Left lung (tissue), 10 donors: ENCODE measurements around the gene DUSP11. TPM values are rescaled to one million over a fixed set of nuclear protein-coding genes. Genes with fewer than 3 reads are reported as not detected.
"Not testable (repeated sequence)": the region's sequence is repeated elsewhere in the genome, so short reads cannot be mapped to it uniquely, and the experiment has no call there.

ENCODE experiments used
- ATAC-seq: fragments of 200-7000 bp; cut with Tn5 transposase; one replicate; pipeline ENCODE4 v1.9.1; 2020; ENCODE audit warnings: moderate library complexity
- DNase-seq, 4 donors: peaks; one replicate each; pipeline ENCODE4 v3.0.0-alpha.2; 2013 to 2020
- H3K27ac ChIP-seq, 2 donors: fragments of 200-600 bp; sonication (generic) in 1 of 2; one replicate each; pipeline versions ENCODE4 v1.5.0 to v1.8.0; 2020 to 2021
- H3K27me3 ChIP-seq, 2 donors: fragments of 200-600 bp; sonication (generic) in 1 of 2; one replicate each; pipeline versions ENCODE4 v1.5.0 to v1.8.0; 2020 to 2021
- H3K36me3 ChIP-seq, 2 donors: fragments of 200-600 bp; sonication (generic) in 1 of 2; one replicate each; pipeline versions ENCODE4 v1.5.0 to v1.8.0; 2020 to 2021
- H3K4me1 ChIP-seq, 2 donors: fragments of 200-600 bp; one replicate each; pipeline ENCODE4 v1.8.0; 2021
- H3K4me3 ChIP-seq, 2 donors: fragments of 200-600 bp; sonication (generic) in 1 of 2; one replicate each; pipeline versions ENCODE4 v1.5.0 to v1.8.0; 2020 to 2021; ENCODE audit warnings: mild to moderate bottlenecking in 1 of 2
- H3K9me3 ChIP-seq, 2 donors: fragments of 200-600 bp; sonication (generic) in 1 of 2; one replicate each; pipeline versions ENCODE4 v1.5.0 to v1.8.0; 2020 to 2021
- CTCF ChIP-seq, 2 donors: fragments of 200-600 bp; sonication (generic) in 1 of 2; IDR thresholded peaks; one replicate each; pipeline versions ENCODE4 v1.5.0 to v1.8.0; 2021; ENCODE audit warnings: antibody characterized with exemption in 2 of 2
- intact Hi-C, 2 donors: fragments of 100-400 bp; cut with DNase I; formaldehyde crosslinking; loops; one replicate each; pipeline versions ENCODE4 v1.11.2 to v1.14.2; 2022
- polyA plus RNA-seq, 6 donors: library from polyadenylated mRNA; unstranded; fragments of 120-200 nt; gene quantifications; one replicate each; pipeline ENCODE4 v1.2.1, GENCODE V29; 2013; ENCODE audit not compliant: insufficient read length in 6 of 6
- total RNA-seq, 2 donors: library from RNA; stranded (reverse); fragmentation: NEBNext Ultra II Directional; extraction: Animal tissue kit (Norgen Biotek cat#: 25700); gene quantifications; one replicate each; pipeline ENCODE4 v1.2.1, GENCODE V29; 2021
- donor health status: DM: no; HTN: yes; CAD: no.
- donor health status: DM: no; HTN: no; CAD: no.

Gene DUSP11
- total and polyA plus RNA-seq, 8 donors = 16.6 to 39.1 (median 32.2) TPM

- ATAC-seq = no peak
- intact Hi-C loops = no loop called here
- no peak overlapping the region for H3K27ac ChIP-seq
- peaks cover 0 to 7% of the 10 kb centered on the region in 2 donors for H3K9me3 ChIP-seq
- H3K4me3 ChIP-seq = no peak overlapping the region
- TF ChIP-seq CTCF (IDR thresholded peaks at IDR 0.05) = no peak
- no peak for DNase-seq
- no peaks in the 10 kb centered on the region for H3K36me3 ChIP-seq
- no peaks in the 10 kb centered on the region for H3K27me3 ChIP-seq
- no peaks in the 10 kb centered on the region for H3K4me1 ChIP-seq
Measured at GRCh38 chr2:73718851-73719621, 60.9 kb downstream of the DUSP11 start.

GRCh38 chr2:73718421-73718820 is 61.5 kb downstream of the DUSP11 start:
- Histone ChIP-seq H3K27ac (no peak overlapping the region), H3K4me3 (no peak overlapping the region), H3K9me3 (peaks cover 0 to 11% of the 10 kb centered on the region in 2 donors), H3K36me3 (no peaks in the 10 kb centered on the region), H3K27me3 (no peaks in the 10 kb centered on the region), H3K4me1 (no peaks in the 10 kb centered on the region)
- intact Hi-C loops = no loop called here
- no peak for ATAC-seq
- no peak for DNase-seq
- no peak for TF ChIP-seq CTCF (IDR thresholded peaks at IDR 0.05)

- peaks cover 0 to 11% of the 10 kb centered on the region in 2 donors for H3K9me3 ChIP-seq
- H3K27ac ChIP-seq, H3K4me1 ChIP-seq, H3K36me3 ChIP-seq, intact Hi-C loops, H3K4me3 ChIP-seq, ATAC-seq, H3K27me3 ChIP-seq, DNase-seq: not testable (repeated sequence)
Measured at GRCh38 chr2:73717695-73718094, 62.2 kb downstream of the DUSP11 start.

- peaks cover 0 to 11% of the 10 kb centered on the region in 2 donors for H3K9me3 ChIP-seq
- H3K27me3 ChIP-seq = no peaks in the 10 kb centered on the region
- no peak for TF ChIP-seq CTCF (IDR thresholded peaks at IDR 0.05)
- H3K4me1 ChIP-seq = no peaks in the 10 kb centered on the region
- H3K36me3 ChIP-seq = no peaks in the 10 kb centered on the region
- H3K27ac ChIP-seq = no peak overlapping the region
- DNase-seq (no peak), ATAC-seq (no peak)
- intact Hi-C loops = no loop called here
- H3K4me3 ChIP-seq = no peak overlapping the region
Measured at GRCh38 chr2:73717251-73717606, 62.7 kb downstream of the DUSP11 start.

- TF ChIP-seq CTCF (IDR thresholded peaks at IDR 0.05) = no peak
- DNase-seq = no peak
- H3K9me3 ChIP-seq = peaks cover 0 to 11% of the 10 kb centered on the region in 2 donors
- ATAC-seq = peak; percentile 73
- H3K4me3 ChIP-seq = peak overlapping the region in 1 of 2 donors; percentile 2
- no peaks in the 10 kb centered on the region for H3K27me3 ChIP-seq
- peak overlapping the region; percentile 45 to 49 for H3K27ac ChIP-seq
- no peaks in the 10 kb centered on the region for H3K4me1 ChIP-seq
- intact Hi-C loops = no loop called here
- no peaks in the 10 kb centered on the region for H3K36me3 ChIP-seq
Measured at GRCh38 chr2:73716543-73717250, 63.2 kb downstream of the DUSP11 start.
